Right lobe of liver (tissue), 4 donors: ENCODE measurements around the gene C7orf25.

Experiments used
- POLR2A ChIP-seq: fragments of 450-650 bp; IDR thresholded peaks from one replicate; pipeline ENCODE4 v1.6.1; 2017; ENCODE audit warnings: antibody characterized with exemption, mild to moderate bottlenecking
- TF ChIP-seq, protein P1 (sequence below), 4 donors: fragments of 200-600 bp in 3 of 4; fragments of 450-650 bp in 1 of 4; IDR thresholded peaks; one replicate each; pipeline versions ENCODE4 v1.5.1 to v1.8.0; 2016 to 2022; ENCODE audit warnings: antibody characterized with exemption in 4 of 4, mild to moderate bottlenecking in 2 of 4
- donor health status: DM: no; HTN: no; CAD: no.
- donor health status: DM: no; HTN: no; CAD: no.
- donor health status: DM: no; HTN: yes; CAD: no.

GRCh38 chr7:42914421-42915045 lies 2.7 kb upstream of the C7orf25 start:
- TF ChIP-seq, protein P1, sequence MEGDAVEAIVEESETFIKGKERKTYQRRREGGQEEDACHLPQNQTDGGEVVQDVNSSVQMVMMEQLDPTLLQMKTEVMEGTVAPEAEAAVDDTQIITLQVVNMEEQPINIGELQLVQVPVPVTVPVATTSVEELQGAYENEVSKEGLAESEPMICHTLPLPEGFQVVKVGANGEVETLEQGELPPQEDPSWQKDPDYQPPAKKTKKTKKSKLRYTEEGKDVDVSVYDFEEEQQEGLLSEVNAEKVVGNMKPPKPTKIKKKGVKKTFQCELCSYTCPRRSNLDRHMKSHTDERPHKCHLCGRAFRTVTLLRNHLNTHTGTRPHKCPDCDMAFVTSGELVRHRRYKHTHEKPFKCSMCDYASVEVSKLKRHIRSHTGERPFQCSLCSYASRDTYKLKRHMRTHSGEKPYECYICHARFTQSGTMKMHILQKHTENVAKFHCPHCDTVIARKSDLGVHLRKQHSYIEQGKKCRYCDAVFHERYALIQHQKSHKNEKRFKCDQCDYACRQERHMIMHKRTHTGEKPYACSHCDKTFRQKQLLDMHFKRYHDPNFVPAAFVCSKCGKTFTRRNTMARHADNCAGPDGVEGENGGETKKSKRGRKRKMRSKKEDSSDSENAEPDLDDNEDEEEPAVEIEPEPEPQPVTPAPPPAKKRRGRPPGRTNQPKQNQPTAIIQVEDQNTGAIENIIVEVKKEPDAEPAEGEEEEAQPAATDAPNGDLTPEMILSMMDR (IDR thresholded peaks at IDR 0.05), result no peak
- TF ChIP-seq POLR2A, result no peak
